Panc1 (cell line): ENCODE measurements around the gene ALDH2. TPM values are rescaled to one million over a fixed set of nuclear protein-coding genes. Genes with fewer than 3 reads are reported as not detected.
"Not testable (repeated sequence)": the region's sequence is repeated elsewhere in the genome, so short reads cannot be mapped to it uniquely, and the experiment has no call there.

Experiments used
- ATAC-seq: fragments of 200-7000 bp; cut with Tn5 transposase; 2 replicates; pipeline ENCODE4 v1.9.1; 2020; ENCODE audit warnings: mild to moderate bottlenecking, moderate library complexity
- BruUV-seq: library from RNA; stranded (reverse); fragments of 400-500 nt; replicated peaks from 2 replicates; lab custom pipeline; 2021; lab: Mats Ljungman, UMichigan
- CTCF ChIA-PET: fragments of 300-600 bp; sonication (Branson Sonifier 250); formaldehyde crosslinking; loops from one replicate; lab custom pipeline; 2022; ENCODE audit warnings: antibody characterized with exemption; lab: Charles Lee
- POLR2A ChIA-PET: fragments of 300-600 bp; sonication (Branson Sonifier 250); formaldehyde crosslinking; loops from one replicate; lab custom pipeline; 2022; ENCODE audit warnings: antibody characterized with exemption; lab: Charles Lee
- DNase-seq: peaks from one replicate; pipeline ENCODE4 v3.0.0-alpha.2; 2010; ENCODE audit warnings: low read depth, low spot score
- H3K27ac ChIP-seq: 2 replicates; pipeline ENCODE4 v1.5.1; 2011; ENCODE audit warnings: mild to moderate bottlenecking, low read length, inconsistent platforms
- H3K27me3 ChIP-seq: fragments of 200-500 bp; sonication (Bioruptor generic); 2 replicates; pipeline ENCODE4 v1.6.0; 2014; ENCODE audit warnings: low read length, inconsistent platforms; ENCODE audit not compliant: control insufficient read depth, insufficient read depth
- H3K36me3 ChIP-seq: fragments of 200-500 bp; sonication (Bioruptor generic); 2 replicates; pipeline ENCODE4 v1.5.1; 2014; ENCODE audit warnings: inconsistent platforms, mild to moderate bottlenecking, low read length, moderate library complexity; ENCODE audit not compliant: control insufficient read depth, insufficient read depth
- H3K4me1 ChIP-seq: 2 replicates; pipeline ENCODE4 v1.5.1; 2011; ENCODE audit warnings: inconsistent platforms, mild to moderate bottlenecking, low read length, moderate library complexity; ENCODE audit not compliant: control insufficient read depth, insufficient read depth
- H3K4me3 ChIP-seq, 2 experiments: 2 replicates each; pipeline ENCODE4 v1.5.1; 2011 to 2012; ENCODE audit warnings: low read depth in 2 of 2, low read length in 2 of 2, mild to moderate bottlenecking in 2 of 2, inconsistent platforms in 1 of 2, moderate library complexity in 1 of 2
- H3K9me3 ChIP-seq: fragments of 200-500 bp; sonication (Bioruptor generic); 2 replicates; pipeline ENCODE4 v1.5.1; 2014; ENCODE audit warnings: low read depth, mild to moderate bottlenecking, inconsistent platforms, low read length, moderate library complexity; ENCODE audit not compliant: control insufficient read depth, insufficient read depth
- CTCF ChIP-seq: fragments of 450-650 bp; IDR thresholded peaks from 2 replicates; pipeline ENCODE4 v1.5.1; 2017; ENCODE audit warnings: mild to moderate bottlenecking
- POLR2AphosphoS5 ChIP-seq: IDR thresholded peaks from 2 replicates; pipeline ENCODE4 v1.6.1; 2012; ENCODE audit warnings: mild to moderate bottlenecking, low read depth, low read length, moderate library complexity
- REST ChIP-seq, 2 experiments: IDR thresholded peaks; 2 replicates each; pipeline ENCODE4 v1.6.1; 2011 to 2012; ENCODE audit warnings: low read depth in 2 of 2, control low read depth in 1 of 2, low read length in 1 of 2, mild to moderate bottlenecking in 1 of 2, moderate library complexity in 1 of 2; ENCODE audit not compliant: insufficient read depth in 1 of 2
- SIN3A ChIP-seq: IDR thresholded peaks from 2 replicates; pipeline ENCODE4 v1.6.1; 2012; ENCODE audit warnings: low read depth, mild to moderate bottlenecking, low read length, moderate library complexity, borderline replicate concordance; ENCODE audit not compliant: insufficient read depth
- TCF7L2 ChIP-seq: IDR thresholded peaks from 2 replicates; pipeline ENCODE4 v1.6.1; 2011; ENCODE audit warnings: mild to moderate bottlenecking, low read depth, low read length, inconsistent platforms
- in situ Hi-C: cut with HindIII; loops from 2 replicates; pipeline ENCODE4 v1.10.0; 2016; ENCODE audit warnings: low sequenced_read_pairs, low pct_unique_long_range_greater_than_20kb
- intact Hi-C: fragments of 100-400 bp; cut with micrococcal nuclease; formaldehyde crosslinking; loops from one replicate; pipeline ENCODE4 v1.10.0; 2022; ENCODE audit not compliant: unreplicated experiment
- total RNA-seq: library from RNA; stranded (reverse); gene quantifications from one replicate; pipeline ENCODE4 v1.2.1, GENCODE V29; 2021; ENCODE audit not compliant: unreplicated experiment

Gene ALDH2
- total RNA-seq, 1 experiment from 2014 or later: 9.0 TPM

GRCh38 chr12:111720457-111720856 lies 46.3 kb upstream of the ALDH2 start:
- CTCF ChIA-PET: no interaction called here
- no peak for DNase-seq
- Histone ChIP-seq H3K4me1 (no peaks in the 10 kb centered on the region), H3K9me3 (no peaks in the 10 kb centered on the region), H3K36me3 (no peaks in the 10 kb centered on the region; the same call in 1 of the 2 replicates), H3K27ac (no peak overlapping the region), H3K4me3 (no peak overlapping the region), H3K27me3 (no peaks in the 10 kb centered on the region)
- POLR2A ChIA-PET: interaction anchor here (0.7 kb wide), 1 partner anchor 1649 kb away, joined by 7 read pairs; no protein-coding TSS in a partner anchor
- no peak for ATAC-seq
- in situ Hi-C loops (no loop called here), intact Hi-C loops (no loop called here)
- no peak for TF ChIP-seq POLR2AphosphoS5
- no peak for TF ChIP-seq TCF7L2
- no peak for TF ChIP-seq REST (IDR thresholded peaks at IDR 0.05; ENCODE audit: insufficient read depth in 1 of 2, low read depth in 2 of 2, low read length in 1 of 2)
- TF ChIP-seq CTCF: no peak
- TF ChIP-seq SIN3A: no peak
- BruUV-seq: no TSS peak

GRCh38 chr12:111723646-111724360 lies 42.9 kb upstream of the ALDH2 start:
- DNase-seq, H3K9me3 ChIP-seq, POLR2A ChIA-PET, H3K4me3 ChIP-seq, intact Hi-C loops, H3K36me3 ChIP-seq, BruUV-seq, CTCF ChIA-PET, in situ Hi-C loops, H3K27me3 ChIP-seq, H3K4me1 ChIP-seq, ATAC-seq, H3K27ac ChIP-seq: not testable (repeated sequence)

GRCh38 chr12:111728795-111729194 lies 37.9 kb upstream of the ALDH2 start:
- intact Hi-C loops (no loop called here), in situ Hi-C loops (no loop called here)
- POLR2A ChIA-PET: no interaction called here
- Histone ChIP-seq H3K4me1 (no peaks in the 10 kb centered on the region), H3K9me3 (no peaks in the 10 kb centered on the region), H3K36me3 (no peaks in the 10 kb centered on the region), H3K27me3 (no peaks in the 10 kb centered on the region), H3K4me3 (no peak overlapping the region), H3K27ac (no peak overlapping the region)
- ATAC-seq (no peak), DNase-seq (no peak)
- CTCF ChIA-PET: no interaction called here
- no TSS peak for BruUV-seq
- no peak for TF ChIP-seq POLR2AphosphoS5
- no peak for TF ChIP-seq CTCF
